Fibroblast of villous mesenchyme (primary cell): ENCODE results near the gene EFEMP2. TPM values are rescaled to one million over a fixed set of nuclear protein-coding genes. Genes with fewer than 3 reads are reported as not detected.

ENCODE experiments used
- DNase-seq: peaks from one replicate; pipeline ENCODE4 v3.0.0-alpha.2; 2010; ENCODE audit warnings: low read depth
- H3K4me3 ChIP-seq: 2 replicates; pipeline ENCODE4 v1.5.1; 2011; ENCODE audit warnings: low read depth, mild to moderate bottlenecking, low read length
- CTCF ChIP-seq: IDR thresholded peaks from 2 replicates; pipeline ENCODE4 v1.5.1; 2012; ENCODE audit warnings: low read depth, mild to moderate bottlenecking, low read length; ENCODE audit not compliant: insufficient read depth
- total RNA-seq: library from RNA; depleted of rRNA; stranded (reverse); fragments of >200 nt; gene quantifications from 2 replicates; pipeline ENCODE4 v1.2.3, GENCODE V29; 2012

EFEMP2 gene
- total RNA-seq, 1 donor, result 77.7 TPM

- peak within 1 kb of the TSS; percentile 98 for H3K4me3 ChIP-seq
- peak; percentile 99 for DNase-seq
- peak; percentile 86 for TF ChIP-seq CTCF
These were observed 12.1 kb downstream of the EFEMP2 start, which contains the start of gene MUS81 for GRCh38 chr11:65860278-65861164. Gene MUS81, plus strand, starts transcription at chr11:65860433. Its CDS starts 321 bp downstream, at chr11:65860754.

DNA sequence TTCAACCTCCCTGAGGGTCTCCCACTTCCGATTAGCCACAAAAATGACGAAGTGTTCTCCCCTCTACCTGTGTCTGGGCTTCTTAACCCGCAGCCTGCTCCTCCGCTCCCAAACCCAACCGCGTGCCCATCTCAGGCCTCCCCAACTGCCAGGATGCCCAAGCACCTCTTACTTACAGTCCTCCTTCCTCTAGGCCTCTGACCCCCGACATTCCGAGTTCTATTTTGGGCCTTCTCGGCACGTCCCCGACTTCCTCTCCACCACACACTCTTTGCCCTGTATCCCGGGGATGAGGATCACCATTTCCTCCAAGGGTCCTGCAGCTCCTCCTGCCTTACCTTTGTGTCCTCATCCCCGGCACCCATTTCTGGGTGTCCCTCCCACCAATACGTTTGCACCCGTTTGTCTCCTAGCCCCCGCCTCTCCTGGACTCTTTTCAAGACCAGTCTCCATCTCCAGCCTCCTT is 12.8 kb downstream of the EFEMP2 start:
- peak overlapping the region; percentile 94 for H3K4me3 ChIP-seq
- DNase-seq, result no peak

DNA sequence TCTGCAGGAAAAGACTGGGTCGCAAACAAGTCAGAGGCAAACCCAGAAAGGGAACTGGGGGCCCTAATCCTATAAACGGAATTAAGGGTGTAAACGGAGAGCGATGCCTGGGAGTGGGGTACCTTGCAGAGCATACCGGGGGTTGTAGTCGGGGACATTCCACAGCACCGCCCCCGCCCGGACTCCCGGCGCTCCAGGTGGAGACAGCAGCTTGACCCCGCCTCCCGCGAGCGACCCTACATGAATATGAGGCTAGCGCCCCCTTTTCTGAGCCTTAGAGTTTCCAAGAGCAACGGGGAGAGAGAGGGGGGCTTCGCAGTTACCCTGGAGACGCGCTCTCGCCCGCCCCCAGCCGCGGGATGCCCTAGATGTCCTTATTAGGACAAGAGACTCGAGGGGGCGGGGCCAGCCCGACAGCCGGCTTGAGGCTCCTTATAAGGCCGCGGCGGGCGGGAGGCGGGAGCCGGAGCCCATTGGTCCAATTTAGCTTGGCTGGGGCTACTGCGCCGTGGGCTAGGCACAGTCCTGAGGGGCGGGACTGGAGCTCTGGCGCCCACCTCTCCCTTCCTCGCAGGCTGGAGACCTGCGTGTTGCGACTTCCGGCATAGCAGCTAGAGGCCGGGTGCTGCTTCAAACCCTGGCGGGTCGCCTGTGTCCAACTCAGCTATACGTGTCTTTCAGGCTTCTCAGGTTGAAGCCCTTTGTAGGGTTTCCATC is 13.3 kb downstream of the EFEMP2 start:
- peak overlapping the region; percentile 98 for H3K4me3 ChIP-seq
- TF ChIP-seq CTCF, result no peak
- DNase-seq, result peak; percentile 99

More for the DNA sequence above, 12.8 kb downstream of the EFEMP2 start:
- TF ChIP-seq CTCF, result no peak

GRCh38 chr11:65858681-65859087 is 13.9 kb downstream of the EFEMP2 start:
- no peak for DNase-seq
- TF ChIP-seq CTCF, result no peak
- H3K4me3 ChIP-seq, result peak overlapping the region; percentile 98

DNA sequence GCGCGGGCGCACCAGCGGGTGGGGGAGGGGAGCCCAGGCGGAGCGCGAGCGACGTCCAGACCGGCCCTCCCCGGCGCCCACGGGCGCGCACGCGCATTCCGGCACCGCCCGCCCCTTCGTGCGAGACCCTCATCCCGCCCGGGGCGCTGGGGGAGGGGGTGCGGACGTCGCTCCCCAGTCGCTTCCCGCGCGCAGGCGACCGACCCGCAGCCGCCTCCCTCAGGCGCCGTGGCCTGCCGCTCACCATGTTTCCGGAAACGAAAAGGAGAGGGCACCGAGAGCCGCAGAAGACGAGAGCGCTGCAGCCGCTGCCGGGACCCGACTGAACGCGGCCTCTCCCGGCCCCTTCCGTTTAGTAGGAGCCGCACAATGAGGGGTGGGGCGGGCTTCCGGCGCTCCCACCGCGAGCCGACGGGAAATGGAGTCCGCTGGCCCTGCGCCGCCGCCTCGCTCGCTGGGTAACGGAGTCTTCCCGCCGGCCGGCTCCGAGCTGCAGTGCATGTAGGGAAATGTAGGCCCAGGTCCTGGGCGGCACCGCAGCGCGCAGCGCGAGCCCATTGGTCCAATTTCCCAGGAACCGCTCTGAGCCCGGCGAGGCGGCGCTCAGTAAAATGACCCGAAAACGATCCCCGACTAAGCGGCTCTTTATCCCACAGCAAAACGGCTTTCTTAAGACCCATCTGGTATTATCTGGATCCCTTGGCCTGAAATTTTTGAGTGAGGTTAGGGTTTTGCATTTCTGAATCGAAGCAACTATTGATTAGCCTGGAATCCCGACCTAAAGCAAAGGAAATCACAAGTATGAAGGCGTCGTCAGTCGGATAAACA is 14.5 kb downstream of the EFEMP2 start, which contains the start of gene CFL1:
TSS of gene CFL1 (minus strand) at position 328 of the 828 bp plus-strand sequence. CDS start at position 247, 81 bp downstream.
- TF ChIP-seq CTCF, result no peak
- DNase-seq, result peak; percentile 98
- peak within 1 kb of the TSS; percentile 98 for H3K4me3 ChIP-seq

DNA sequence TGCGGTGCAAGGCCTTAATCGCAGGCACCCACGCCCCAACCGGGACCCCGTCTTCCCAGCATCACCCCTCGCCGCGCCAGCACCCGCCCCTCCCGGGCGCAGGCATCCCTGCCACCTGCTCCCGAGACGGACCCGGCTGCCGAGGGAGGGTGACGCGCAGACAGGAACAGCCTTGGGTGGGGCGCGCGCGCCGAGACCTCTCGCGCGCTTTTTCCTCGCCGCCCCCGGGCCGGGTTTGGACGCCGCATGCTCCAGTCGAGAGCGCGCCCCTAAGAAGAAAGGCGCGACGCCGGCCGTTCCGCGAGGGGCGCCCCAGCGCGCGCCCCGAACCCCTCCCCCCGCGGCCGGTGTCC is 15.1 kb downstream of the EFEMP2 start:
- DNase-seq, result no peak
- peak overlapping the region; percentile 98 for H3K4me3 ChIP-seq
- TF ChIP-seq CTCF, result no peak
